ENCODE measurements around the gene C10orf62.

Gene C10orf62

GRCh38 chr10:97596101-97597082, 6.9 kb downstream of the C10orf62 start:
- no peak for DNase-seq (ENCODE audit: low read depth)
- TF ChIP-seq CTCF (IDR thresholded peaks at IDR 0.05; ENCODE audit: low read depth, low read length, missing control alignments) = no peak
- no peak overlapping the region for H3K4me3 ChIP-seq (ENCODE audit: low read depth, low read length)

- no peak overlapping the region for H3K4me3 ChIP-seq (ENCODE audit: low read depth, low read length)
- no peak for DNase-seq (ENCODE audit: low read depth)
- TF ChIP-seq CTCF (IDR thresholded peaks at IDR 0.05; ENCODE audit: low read depth, low read length, missing control alignments) = no peak
Observed at GRCh38 chr10:97597778-97598177, 8.3 kb downstream of the C10orf62 start.

GRCh38 chr10:97598407-97599271, 9.1 kb downstream of the C10orf62 start:
- H3K4me3 ChIP-seq (ENCODE audit: low read depth, low read length) = no peak overlapping the region
- no peak for DNase-seq (ENCODE audit: low read depth)
- no peak for TF ChIP-seq CTCF (IDR thresholded peaks at IDR 0.05; ENCODE audit: low read depth, low read length, missing control alignments)

GRCh38 chr10:97599272-97599619, 9.7 kb downstream of the C10orf62 start:
- no peak for DNase-seq (ENCODE audit: low read depth)
- TF ChIP-seq CTCF (IDR thresholded peaks at IDR 0.05; ENCODE audit: low read depth, low read length, missing control alignments) = no peak

GRCh38 chr10:97600616-97601015, 11.1 kb downstream of the C10orf62 start:
- DNase-seq (ENCODE audit: low read depth) = no peak
- TF ChIP-seq CTCF (IDR thresholded peaks at IDR 0.05; ENCODE audit: low read depth, low read length, missing control alignments) = no peak

More at GRCh38 chr10:97599272-97599619, 9.7 kb downstream of the C10orf62 start:
- H3K4me3 ChIP-seq (ENCODE audit: low read depth, low read length) = no peak overlapping the region

GRCh38 chr10:97601268-97602215, 12.0 kb downstream of the C10orf62 start:
- no peak for DNase-seq (ENCODE audit: low read depth)
- no peak for TF ChIP-seq CTCF (IDR thresholded peaks at IDR 0.05; ENCODE audit: low read depth, low read length, missing control alignments)
- H3K4me3 ChIP-seq (ENCODE audit: low read depth, low read length) = no peak overlapping the region

More at GRCh38 chr10:97600616-97601015, 11.1 kb downstream of the C10orf62 start:
- H3K4me3 ChIP-seq (ENCODE audit: low read depth, low read length) = no peak overlapping the region
